Kidney (tissue), 14 donors: ENCODE data around the gene AEBP1. TPM values are rescaled to one million over a fixed set of nuclear protein-coding genes. Genes with fewer than 3 reads are reported as not detected.

Experiments used
- DNase-seq, 5 donors: peaks; one replicate each; pipeline ENCODE4 v3.0.0-alpha.2; 2013 to 2020
- FAIRE-seq: peaks from 2 replicates; lab custom pipeline; 2012; peaks lifted over from hg19 to GRCh38; lab: Jason Lieb, UNC
- H3K27ac ChIP-seq, 2 donors: one replicate each; pipeline ENCODE4 v1.7.0; 2013; ENCODE audit warnings: low read depth in 2 of 2, low read length in 2 of 2, inconsistent platforms in 1 of 2
- H3K27me3 ChIP-seq: one replicate; pipeline ENCODE4 v1.7.1; 2013; ENCODE audit warnings: low read length, inconsistent platforms; ENCODE audit not compliant: control insufficient read depth, insufficient read depth
- H3K36me3 ChIP-seq, 3 donors: one replicate each; pipeline versions ENCODE4 v1.7.0 to v1.7.1; 2013; ENCODE audit warnings: low read length in 3 of 3, control low read depth in 1 of 3, inconsistent platforms in 1 of 3; ENCODE audit not compliant: insufficient read depth in 3 of 3, control insufficient read depth in 2 of 3
- H3K4me1 ChIP-seq, 3 donors: one replicate each; pipeline versions ENCODE4 v1.7.0 to v1.7.1; 2013; ENCODE audit warnings: low read length in 3 of 3, inconsistent platforms in 1 of 3, low read depth in 1 of 3; ENCODE audit not compliant: control insufficient read depth in 2 of 3, insufficient read depth in 2 of 3
- H3K4me3 ChIP-seq, 3 donors: one replicate each; pipeline versions ENCODE4 v1.7.0 to v1.8.1; 2013; ENCODE audit warnings: low read length in 3 of 3, control low read depth in 1 of 3, inconsistent platforms in 1 of 3
- H3K9ac ChIP-seq, 3 donors: one replicate each; pipeline versions ENCODE4 v1.7.0 to v1.7.1; 2013; ENCODE audit warnings: low read length in 3 of 3, control low read depth in 1 of 3, inconsistent platforms in 1 of 3
- H3K9me3 ChIP-seq, 3 donors: one replicate each; pipeline versions ENCODE4 v1.7.0 to v1.7.1; 2013; ENCODE audit warnings: low read length in 3 of 3, control low read depth in 1 of 3, inconsistent platforms in 1 of 3; ENCODE audit not compliant: control insufficient read depth in 2 of 3, insufficient read depth in 1 of 3
- intact Hi-C: fragments of 100-400 bp; cut with DNase I; formaldehyde crosslinking; loops from one replicate; pipeline ENCODE4 v1.11.1; 2022
- microRNA-seq: library from miRNA; unstranded; fragments of <30 nt; microRNA quantifications from one replicate; pipeline ENCODE4 v1.2.0, GENCODE V29; 2020
- polyA plus RNA-seq: library from polyadenylated mRNA; stranded (reverse); fragments of 350-450 nt; fragmentation: Illumina TruSeq; extraction: RNeasy Lipid Tissue Mini Kit (QIAGEN cat#74804); gene quantifications from one replicate; pipeline ENCODE4 v1.2.3, GENCODE V29; 2014; ENCODE audit warnings: low read depth, low replicate concordance; ENCODE audit not compliant: insufficient read depth
- total RNA-seq: library from RNA; stranded (reverse); fragmentation: NEBNext Ultra II Directional; extraction: Animal tissue kit (Norgen Biotek cat#: 25700); gene quantifications from one replicate; pipeline ENCODE4 v1.2.1, GENCODE V29; 2021
- TF ChIP-seq, protein P1 (sequence below): IDR thresholded peaks from 3 replicates; pipeline ENCODE4 v1.5.1; 2012; ENCODE audit warnings: mild to moderate bottlenecking, moderate library complexity, borderline replicate concordance; ENCODE audit not compliant: insufficient read depth; ENCODE audit errors: extremely low read depth
- donor health status: control.
- donor health status: control.
- donor health status: control.
- donor health status: control.
- donor health status: control.
- donor health status: DM: yes; HTN: yes; CAD: no.
- donor health status: Normal renal cell carcinoma (clear cell type).

Gene AEBP1
- total and polyA plus RNA-seq, 2 donors from 2014 or later, result 89.4 to 164 TPM

DNA sequence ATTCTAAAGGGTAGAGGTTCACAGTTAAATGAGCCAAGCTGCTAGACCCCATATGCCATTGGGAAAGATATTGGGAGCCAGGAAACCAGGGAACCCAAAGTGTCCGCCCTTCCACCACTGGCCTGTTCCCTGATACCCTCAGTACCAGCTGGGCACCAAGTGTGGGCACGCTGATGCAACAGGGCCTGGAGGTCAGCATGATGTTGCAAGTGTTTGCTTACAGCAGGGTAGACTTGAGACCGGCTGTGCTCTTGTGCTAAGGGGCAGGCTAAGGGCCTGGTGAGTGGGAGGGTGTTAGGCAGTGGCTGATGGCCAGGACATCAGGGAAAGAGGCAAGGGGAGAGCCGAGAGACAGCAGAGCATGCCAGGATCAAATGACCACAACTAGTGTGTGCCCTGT lies 58.0 kb downstream of the AEBP1 start:
- TF ChIP-seq, protein P1, sequence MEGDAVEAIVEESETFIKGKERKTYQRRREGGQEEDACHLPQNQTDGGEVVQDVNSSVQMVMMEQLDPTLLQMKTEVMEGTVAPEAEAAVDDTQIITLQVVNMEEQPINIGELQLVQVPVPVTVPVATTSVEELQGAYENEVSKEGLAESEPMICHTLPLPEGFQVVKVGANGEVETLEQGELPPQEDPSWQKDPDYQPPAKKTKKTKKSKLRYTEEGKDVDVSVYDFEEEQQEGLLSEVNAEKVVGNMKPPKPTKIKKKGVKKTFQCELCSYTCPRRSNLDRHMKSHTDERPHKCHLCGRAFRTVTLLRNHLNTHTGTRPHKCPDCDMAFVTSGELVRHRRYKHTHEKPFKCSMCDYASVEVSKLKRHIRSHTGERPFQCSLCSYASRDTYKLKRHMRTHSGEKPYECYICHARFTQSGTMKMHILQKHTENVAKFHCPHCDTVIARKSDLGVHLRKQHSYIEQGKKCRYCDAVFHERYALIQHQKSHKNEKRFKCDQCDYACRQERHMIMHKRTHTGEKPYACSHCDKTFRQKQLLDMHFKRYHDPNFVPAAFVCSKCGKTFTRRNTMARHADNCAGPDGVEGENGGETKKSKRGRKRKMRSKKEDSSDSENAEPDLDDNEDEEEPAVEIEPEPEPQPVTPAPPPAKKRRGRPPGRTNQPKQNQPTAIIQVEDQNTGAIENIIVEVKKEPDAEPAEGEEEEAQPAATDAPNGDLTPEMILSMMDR, result no peak
- DNase-seq (peak in 1 of 5 donors; percentile 25), FAIRE-seq (no peak)
- Histone ChIP-seq H3K36me3 (no peaks in the 10 kb centered on the region), H3K4me3 (no peak overlapping the region), H3K9me3 (no peaks in the 10 kb centered on the region), H3K4me1 (no peaks in the 10 kb centered on the region), H3K27ac (no peak overlapping the region), H3K27me3 (no peaks in the 10 kb centered on the region), H3K9ac (no peak overlapping the region)
- intact Hi-C loops, result no loop called here

DNA sequence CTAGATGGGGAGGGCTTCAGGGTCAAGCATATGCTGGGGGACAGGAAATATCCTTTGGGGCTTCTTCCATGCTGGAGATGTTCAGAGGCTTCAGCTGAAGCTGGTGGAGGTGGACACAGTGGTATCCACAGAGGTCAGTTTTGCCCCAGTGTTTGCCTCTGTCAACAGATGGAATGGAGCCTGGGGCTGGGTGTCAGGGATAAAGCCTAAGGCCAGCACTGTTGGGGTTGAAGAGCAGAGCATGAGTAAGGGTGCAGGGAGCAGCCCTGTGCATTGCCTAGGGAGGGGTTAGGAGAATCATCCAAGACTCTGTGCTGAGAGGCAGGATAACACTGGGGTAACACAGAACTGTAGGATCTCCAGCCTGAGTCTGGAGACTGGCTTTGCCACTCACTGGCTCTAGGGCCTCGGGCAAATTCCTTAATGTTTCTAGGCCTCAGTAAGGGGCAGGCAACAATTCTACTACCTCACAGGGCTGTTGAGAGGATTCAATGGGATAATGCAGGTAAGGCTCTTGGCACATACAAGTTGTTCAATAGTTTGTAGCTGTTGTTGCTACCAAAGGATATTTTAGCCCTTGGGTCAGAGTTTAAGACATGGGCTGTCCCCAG lies 58.7 kb downstream of the AEBP1 start:
- H3K9me3 ChIP-seq, result no peaks in the 10 kb centered on the region
- no peak overlapping the region for H3K9ac ChIP-seq
- H3K4me1 ChIP-seq, result no peaks in the 10 kb centered on the region
- no peak for DNase-seq
- FAIRE-seq, result no peak
- no peak overlapping the region for H3K4me3 ChIP-seq
- no peaks in the 10 kb centered on the region for H3K27me3 ChIP-seq
- intact Hi-C loops, result no loop called here
- no peaks in the 10 kb centered on the region for H3K36me3 ChIP-seq
- TF ChIP-seq, protein P1, result no peak
- no peak overlapping the region for H3K27ac ChIP-seq

- Histone ChIP-seq H3K36me3 (no peaks in the 10 kb centered on the region), H3K4me3 (no peak overlapping the region), H3K27ac (no peak overlapping the region), H3K9me3 (no peaks in the 10 kb centered on the region), H3K27me3 (no peaks in the 10 kb centered on the region), H3K4me1 (no peaks in the 10 kb centered on the region), H3K9ac (no peak overlapping the region)
- no peak for FAIRE-seq
- intact Hi-C loops, result no loop called here
- TF ChIP-seq, protein P1, result no peak
- DNase-seq, result peak in 2 of 5 donors; percentile 21 to 24
Measured at GRCh38 chr7:44163591-44163990, 59.4 kb downstream of the AEBP1 start.

Small RNA genes within 50 kb of the gene (microRNA-seq; reads per million reads assigned to microRNA genes)
- not detected for gene MIR6838

Other genes with a start within 250 kb of the AEBP1 start
- gene MRPS24, start 234.8 kb upstream of the AEBP1 start, total RNA-seq, result 71.2 TPM
- gene MRPS24, start 234.8 kb upstream of the AEBP1 start, polyA plus RNA-seq, result 276 TPM
- gene URGCP, start 197.7 kb upstream of the AEBP1 start, total RNA-seq, result 41.0 TPM
- 32.9 TPM for gene URGCP, start 197.7 kb upstream of the AEBP1 start, polyA plus RNA-seq
- 21.4 TPM for gene UBE2D4, start 177.9 kb upstream of the AEBP1 start, total RNA-seq
- gene UBE2D4, start 177.9 kb upstream of the AEBP1 start, polyA plus RNA-seq, result 27.8 TPM
- gene SPDYE1, start 106.4 kb upstream of the AEBP1 start, total RNA-seq, result not detected
- not detected for gene SPDYE1, start 106.4 kb upstream of the AEBP1 start, polyA plus RNA-seq
- gene DBNL, start 59.6 kb upstream of the AEBP1 start, total RNA-seq, result 103 TPM
- 85.9 TPM for gene DBNL, start 59.6 kb upstream of the AEBP1 start, polyA plus RNA-seq
- 2.1 TPM for gene PGAM2, start 38.8 kb upstream of the AEBP1 start, total RNA-seq
- gene PGAM2, start 38.8 kb upstream of the AEBP1 start, polyA plus RNA-seq, result 37.7 TPM
- 41.4 TPM for gene POLM, start 21.8 kb upstream of the AEBP1 start, total RNA-seq
- 16.3 TPM for gene POLM, start 21.8 kb upstream of the AEBP1 start, polyA plus RNA-seq
- gene POLD2, start 19.2 kb downstream of the AEBP1 start, total RNA-seq, result 60.0 TPM
- 119 TPM for gene POLD2, start 19.2 kb downstream of the AEBP1 start, polyA plus RNA-seq
- not detected for gene MYL7, start 37.0 kb downstream of the AEBP1 start, total RNA-seq
- not detected for gene MYL7, start 37.0 kb downstream of the AEBP1 start, polyA plus RNA-seq
- 0.25 TPM for gene GCK, start 85.1 kb downstream of the AEBP1 start, total RNA-seq
- gene GCK, start 85.1 kb downstream of the AEBP1 start, polyA plus RNA-seq, result 1.0 TPM
- gene YKT6, start 96.6 kb downstream of the AEBP1 start, total RNA-seq, result 60.2 TPM
- 53.2 TPM for gene YKT6, start 96.6 kb downstream of the AEBP1 start, polyA plus RNA-seq
- gene CAMK2B, start 221.2 kb downstream of the AEBP1 start, total RNA-seq, result 1.1 TPM
- 3.2 TPM for gene CAMK2B, start 221.2 kb downstream of the AEBP1 start, polyA plus RNA-seq